HG03175 (cell line): ENCODE measurements around the gene DOCK10.

Experiments used
- ATAC-seq: cut with Tn5 transposase; IDR thresholded peaks from one replicate; pipeline ENCODE4 v1.9.1; 2021; ENCODE audit warnings: mild to moderate bottlenecking, moderate library complexity; ENCODE audit not compliant: unreplicated experiment

The DOCK10 gene

GRCh38 chr2:224798180-224798579, 244.1 kb downstream of the DOCK10 start:
- no peak for ATAC-seq

GRCh38 chr2:224796695-224797305, 245.5 kb downstream of the DOCK10 start:
- no peak for ATAC-seq

GRCh38 chr2:224793946-224794345, 248.3 kb downstream of the DOCK10 start:
- ATAC-seq, result no peak

- no peak for ATAC-seq
These were observed 255.4 kb downstream of the DOCK10 start for GRCh38 chr2:224786848-224787247.

GRCh38 chr2:224781400-224781799, 260.9 kb downstream of the DOCK10 start:
- peak; percentile 53 for ATAC-seq

- no peak for ATAC-seq
These were observed 261.4 kb downstream of the DOCK10 start for GRCh38 chr2:224780823-224781222.

GRCh38 chr2:224780106-224780505, 262.2 kb downstream of the DOCK10 start:
- no peak for ATAC-seq

- ATAC-seq, result peak; percentile 75
These were observed 263.8 kb downstream of the DOCK10 start for GRCh38 chr2:224778474-224778877.

- ATAC-seq, result no peak
These were observed 264.7 kb downstream of the DOCK10 start for GRCh38 chr2:224777559-224777930.

- no peak for ATAC-seq
These were observed 265.3 kb downstream of the DOCK10 start for GRCh38 chr2:224776795-224777558.

- no peak for ATAC-seq
These were observed 266.6 kb downstream of the DOCK10 start for GRCh38 chr2:224775647-224776046.

GRCh38 chr2:224774735-224775134, 267.5 kb downstream of the DOCK10 start:
- ATAC-seq, result no peak

GRCh38 chr2:224772494-224772893, 269.8 kb downstream of the DOCK10 start:
- ATAC-seq, result no peak

GRCh38 chr2:224769489-224769888, 272.8 kb downstream of the DOCK10 start:
- ATAC-seq, result no peak

- ATAC-seq, result peak; percentile 80
These were observed 277.6 kb downstream of the DOCK10 start for GRCh38 chr2:224764565-224765236.

GRCh38 chr2:224757934-224758548, 284.2 kb downstream of the DOCK10 start:
- no peak for ATAC-seq

GRCh38 chr2:224753743-224754540, 288.3 kb downstream of the DOCK10 start:
- ATAC-seq, result no peak

GRCh38 chr2:224751996-224752698, 290.1 kb downstream of the DOCK10 start:
- no peak for ATAC-seq

- ATAC-seq, result no peak
These were observed 293.1 kb downstream of the DOCK10 start for GRCh38 chr2:224749136-224749535.

GRCh38 chr2:224747765-224748164, 294.5 kb downstream of the DOCK10 start:
- ATAC-seq, result no peak
